GM19452 (cell line): Measurements from ENCODE around the gene NOP16.

Experiments used
- ATAC-seq: cut with Tn5 transposase; IDR thresholded peaks from one replicate; pipeline ENCODE4 v1.9.1; 2021; ENCODE audit not compliant: unreplicated experiment

Gene NOP16

DNA sequence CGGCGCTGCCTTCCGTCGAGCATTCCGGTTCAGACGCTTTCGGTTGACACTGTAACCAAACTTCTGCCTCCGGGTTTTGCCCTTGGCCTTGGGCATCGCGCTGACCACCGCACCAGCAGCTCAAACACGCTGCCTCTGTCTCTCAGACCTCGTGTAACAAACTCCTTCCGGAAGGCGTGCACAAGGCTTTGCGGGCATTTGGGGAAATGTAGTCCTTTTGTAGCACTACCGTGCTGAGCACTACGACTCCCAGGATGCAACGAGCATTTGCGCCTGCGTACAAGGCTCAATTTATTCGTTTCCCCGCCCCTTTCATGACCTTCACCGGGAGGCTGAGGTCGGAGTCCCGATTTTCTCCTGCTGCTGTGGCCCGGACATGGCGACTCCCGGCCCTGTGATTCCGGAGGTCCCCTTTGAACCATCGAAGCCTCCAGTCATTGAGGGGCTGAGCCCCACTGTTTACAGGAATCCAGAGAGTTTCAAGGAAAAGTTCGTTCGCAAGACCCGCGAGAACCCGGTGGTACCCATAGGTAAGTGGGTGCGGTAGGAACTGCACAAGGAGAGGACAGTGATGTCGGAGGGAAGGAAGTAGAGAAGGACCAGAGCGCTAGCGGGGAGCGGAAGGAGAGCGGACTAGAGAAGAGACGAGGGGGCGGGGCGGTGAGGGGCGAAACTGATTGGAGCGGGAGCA, at the start of gene NOP16, which contains the start of gene HIGD2A:
TSS of gene NOP16 (minus strand) at position 155 of the 691 bp plus-strand sequence. CDS start at position 96, 59 bp downstream.
TSS of gene HIGD2A (plus strand) at position 308 of the 691 bp plus-strand sequence. CDS start at position 377, 69 bp downstream.
- ATAC-seq: peak; percentile 86

DNA sequence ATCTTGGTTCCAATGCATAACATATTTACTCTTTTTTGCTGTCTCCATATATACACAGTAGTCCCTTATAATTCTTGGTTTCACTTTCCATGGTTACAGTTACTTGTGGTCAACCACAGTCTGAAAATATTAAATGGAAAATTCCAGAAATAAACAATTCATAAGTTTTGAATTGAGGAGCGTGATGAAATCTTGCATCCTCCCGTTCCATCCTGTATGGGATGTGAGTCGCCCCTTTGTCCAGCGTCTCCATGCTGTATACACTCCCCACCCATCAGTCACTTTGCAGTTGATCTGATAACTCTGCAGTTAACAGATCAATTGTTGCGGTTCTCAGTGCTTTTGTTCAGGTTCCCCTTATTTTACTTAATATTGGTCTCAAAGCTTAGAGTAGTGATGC, 48.3 kb upstream of the NOP16 start:
- no peak for ATAC-seq

DNA sequence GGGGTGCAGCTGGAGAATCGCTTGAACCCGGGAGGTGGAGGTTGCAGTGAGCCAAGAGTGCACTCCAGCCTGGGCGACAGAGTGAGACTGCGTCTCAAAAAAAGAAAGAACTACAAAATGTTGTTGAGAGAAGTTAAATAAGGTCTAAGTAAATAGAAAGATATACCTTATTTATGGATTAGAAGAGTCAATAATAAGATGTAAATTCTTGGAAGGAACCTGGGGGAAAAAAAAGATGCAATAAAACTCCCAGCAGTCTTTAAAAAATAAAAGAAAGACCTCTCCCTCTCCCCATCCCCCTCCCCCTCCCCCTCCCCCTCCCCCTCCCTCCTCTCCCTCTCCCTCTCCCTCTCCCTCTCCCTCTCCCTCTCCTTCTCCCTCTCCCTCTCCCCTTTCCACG, 44.3 kb upstream of the NOP16 start:
- ATAC-seq: no peak

DNA sequence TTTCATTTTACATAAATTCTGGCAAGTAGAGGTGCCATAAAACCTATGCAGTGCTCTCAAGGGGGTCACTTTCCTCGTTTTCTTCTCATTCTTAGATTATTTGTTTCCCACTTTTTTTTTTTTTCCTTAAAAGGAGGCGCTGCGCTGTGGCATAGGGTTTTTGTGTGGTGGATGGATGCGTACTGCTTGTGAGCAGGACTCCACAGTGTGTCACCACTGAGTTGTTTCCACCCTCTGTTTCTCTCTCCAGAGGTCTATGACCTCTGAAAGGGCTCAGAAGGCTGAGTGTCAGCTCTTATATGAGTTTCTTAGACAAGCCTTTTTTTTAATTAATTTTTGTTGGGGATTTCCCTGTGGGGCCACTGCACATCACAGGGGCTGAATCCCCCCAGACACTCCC, 41.6 kb upstream of the NOP16 start:
- ATAC-seq: no peak

GRCh38 chr5:176427971-176428370, 39.6 kb upstream of the NOP16 start:
- no peak for ATAC-seq

DNA sequence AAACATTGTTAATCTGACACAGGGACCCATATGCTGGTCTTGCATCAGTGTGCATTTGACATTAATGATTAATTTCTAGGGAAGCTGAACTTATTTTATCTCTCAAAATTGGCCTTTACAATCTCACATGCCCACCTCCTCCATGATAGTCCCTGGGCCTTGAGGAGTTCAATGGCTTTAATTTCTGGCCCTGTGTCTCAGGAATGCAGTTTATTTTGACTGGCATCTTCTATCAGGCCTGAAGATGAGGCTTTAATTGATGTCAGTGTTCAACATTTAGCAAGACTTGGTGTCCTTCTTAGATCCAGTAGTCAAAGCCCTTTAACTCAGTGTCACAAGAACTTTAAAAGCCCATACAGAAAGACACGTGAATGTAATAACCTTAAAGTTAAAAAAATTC, 38.5 kb upstream of the NOP16 start:
- no peak for ATAC-seq

DNA sequence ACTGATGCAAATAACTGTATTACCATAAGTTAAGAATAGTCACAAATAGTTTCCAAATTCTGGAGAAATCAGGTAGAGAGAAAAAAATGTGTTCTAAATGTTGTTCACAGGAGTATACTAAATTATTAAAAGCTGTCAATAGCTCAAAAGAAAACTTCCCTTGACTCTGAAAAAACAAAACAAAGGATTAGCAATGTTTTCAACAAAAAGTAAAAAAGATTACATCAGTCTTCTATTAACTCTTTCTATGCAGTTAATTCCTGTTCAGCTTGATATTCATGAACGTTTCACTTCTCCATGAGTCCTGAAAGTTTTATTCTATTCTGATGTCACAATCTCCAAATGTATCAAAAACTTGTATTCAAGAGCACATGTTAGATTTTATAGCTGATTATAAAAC, 37.4 kb upstream of the NOP16 start:
- no peak for ATAC-seq

DNA sequence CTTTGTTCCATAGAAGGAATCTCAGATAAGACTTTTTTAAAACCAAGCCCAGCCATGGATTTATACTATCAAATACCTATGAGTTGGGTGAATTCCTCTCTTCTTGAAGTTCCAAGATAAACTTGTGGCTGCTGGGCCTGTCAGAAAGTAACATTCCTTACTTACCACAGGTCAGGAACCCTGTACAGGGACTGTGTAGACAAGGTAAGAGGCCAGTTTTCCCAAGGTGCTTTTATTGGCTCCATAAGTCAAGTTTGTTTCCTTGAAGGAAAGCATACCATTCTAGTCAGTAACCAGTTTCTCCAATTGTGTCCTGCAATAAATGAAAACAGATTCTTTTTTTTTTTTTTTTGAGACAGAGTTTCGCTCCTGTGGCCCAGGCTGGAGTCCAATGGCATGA, 36.7 kb upstream of the NOP16 start:
- ATAC-seq: no peak

- no peak for ATAC-seq
Measured at GRCh38 chr5:176424181-176424580, 35.8 kb upstream of the NOP16 start.

DNA sequence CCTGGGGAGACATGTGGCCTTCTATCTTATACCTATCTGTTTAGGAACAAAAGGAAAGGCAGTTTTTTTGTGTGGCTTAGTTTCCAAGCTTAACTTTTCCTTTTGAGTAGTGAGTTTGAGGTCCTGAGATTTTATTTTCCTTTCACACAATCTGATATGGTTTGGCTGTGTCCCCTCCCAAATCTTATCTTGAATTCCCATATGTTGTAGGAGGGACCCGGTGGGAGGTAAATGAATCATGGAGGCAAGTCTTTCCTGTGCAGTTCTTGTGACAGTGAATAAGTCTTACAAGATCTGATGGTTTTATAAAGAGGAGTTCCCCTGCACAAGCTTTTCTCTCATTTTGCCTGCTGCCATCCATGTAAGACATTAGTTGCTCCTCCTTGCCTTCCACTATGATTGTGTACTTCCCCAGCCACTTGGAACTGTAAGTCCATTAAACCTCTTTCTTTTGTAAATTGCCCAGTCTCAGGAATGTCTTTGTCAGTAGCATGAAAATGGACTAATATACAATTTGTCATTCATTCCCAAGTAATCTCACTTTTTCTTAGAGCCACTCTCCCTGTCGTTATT, 32.7 kb upstream of the NOP16 start:
- no peak for ATAC-seq

DNA sequence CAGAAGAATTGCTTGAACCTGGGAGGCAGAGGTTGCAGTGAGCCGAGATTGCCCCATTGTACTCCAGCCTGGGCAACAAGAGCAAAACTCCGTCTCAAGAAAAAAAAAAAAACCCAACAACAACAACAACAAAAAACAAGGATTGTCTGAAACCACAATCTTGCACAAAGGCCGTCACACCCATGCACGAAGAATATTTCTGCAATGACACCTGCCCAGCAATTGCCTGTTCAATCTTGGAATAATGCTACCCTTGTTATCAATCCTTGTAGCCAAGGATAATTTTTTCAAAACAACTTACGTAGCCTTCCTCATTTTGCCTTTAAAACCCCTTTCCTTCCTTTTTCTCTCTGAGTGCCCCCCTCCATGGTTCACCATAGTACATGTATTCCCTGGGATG, 31.7 kb upstream of the NOP16 start:
- ATAC-seq: no peak

DNA sequence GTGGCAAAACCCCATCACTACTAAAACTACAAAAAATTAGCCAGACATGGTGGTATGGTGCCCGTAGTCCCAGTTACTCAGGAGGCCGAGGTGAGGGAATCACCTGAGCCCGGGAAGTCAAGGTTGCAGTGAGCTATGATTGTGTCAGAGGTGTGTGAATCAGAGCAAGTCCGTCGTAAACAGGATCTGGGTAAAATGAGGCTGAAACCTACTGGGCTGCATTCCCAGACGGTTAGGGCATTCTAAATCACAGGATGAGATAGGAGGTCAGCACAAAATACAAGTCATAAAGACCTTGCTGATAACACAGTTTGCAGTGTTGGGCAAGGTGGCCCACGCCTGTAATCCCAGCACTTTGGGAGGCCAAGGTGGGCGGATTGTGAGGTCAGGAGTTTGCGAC, 29.9 kb upstream of the NOP16 start:
- no peak for ATAC-seq

GRCh38 chr5:176416965-176417364, 28.6 kb upstream of the NOP16 start:
- ATAC-seq: no peak

- ATAC-seq: peak; percentile 94
Measured at GRCh38 chr5:176415952-176416924, 27.8 kb upstream of the NOP16 start, which contains the start of gene CLTB. CLTB (minus strand) TSS chr5:176416539; CDS start chr5:176416363, 176 bp downstream.

DNA sequence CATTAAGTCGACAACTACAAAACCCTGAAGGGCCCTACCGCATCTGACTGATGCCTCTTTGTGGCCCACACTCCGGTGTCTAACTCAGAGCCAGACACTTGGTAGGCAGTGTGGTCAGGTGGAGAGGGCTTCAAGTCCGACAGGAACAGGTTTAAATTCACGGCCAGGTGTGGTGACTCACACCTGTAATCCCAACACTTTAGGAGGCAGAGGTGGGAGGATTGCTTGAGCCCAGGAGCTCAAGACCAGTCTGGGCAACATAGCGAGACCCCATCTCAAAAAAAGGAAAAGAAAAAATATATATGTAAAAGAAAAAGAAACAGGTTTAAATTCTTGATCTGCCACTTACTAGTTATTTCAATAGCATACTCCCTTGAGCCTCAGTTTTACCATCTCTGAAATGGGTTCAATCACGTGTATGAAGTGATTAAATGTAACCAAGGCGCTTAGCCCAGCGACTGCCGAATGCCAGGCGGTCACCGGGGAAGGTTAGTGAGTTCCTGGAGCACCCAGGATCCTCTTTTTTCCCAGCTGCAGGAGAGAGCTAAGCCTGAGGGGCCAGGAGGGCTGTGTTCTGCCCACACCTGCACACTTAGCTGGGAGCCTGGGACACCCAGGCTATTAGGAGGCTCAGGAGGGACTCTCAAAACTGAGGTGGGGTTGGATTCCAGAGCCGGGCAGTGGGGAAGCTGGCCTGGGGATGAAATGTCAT, 27.0 kb upstream of the NOP16 start:
- no peak for ATAC-seq

DNA sequence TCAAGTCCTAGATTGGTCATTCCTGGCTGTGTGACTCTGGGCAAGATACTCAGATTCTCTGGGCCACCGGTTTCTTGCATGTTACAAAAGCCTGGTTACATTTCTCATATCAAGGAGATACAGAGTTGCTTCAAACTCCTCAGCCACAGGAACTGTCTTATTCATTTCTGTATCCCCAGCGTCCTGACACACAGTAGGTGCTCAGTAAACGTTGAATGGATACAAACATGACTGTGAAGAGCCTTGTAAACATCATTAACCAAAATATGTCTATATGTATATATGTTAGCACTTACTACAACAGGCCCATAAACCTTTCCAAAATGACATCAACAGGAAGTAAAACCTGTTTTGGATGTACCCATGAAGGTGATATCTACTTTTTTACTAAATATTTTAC, 26.3 kb upstream of the NOP16 start:
- no peak for ATAC-seq

- no peak for ATAC-seq
Measured at GRCh38 chr5:176413709-176414191, 25.4 kb upstream of the NOP16 start.

DNA sequence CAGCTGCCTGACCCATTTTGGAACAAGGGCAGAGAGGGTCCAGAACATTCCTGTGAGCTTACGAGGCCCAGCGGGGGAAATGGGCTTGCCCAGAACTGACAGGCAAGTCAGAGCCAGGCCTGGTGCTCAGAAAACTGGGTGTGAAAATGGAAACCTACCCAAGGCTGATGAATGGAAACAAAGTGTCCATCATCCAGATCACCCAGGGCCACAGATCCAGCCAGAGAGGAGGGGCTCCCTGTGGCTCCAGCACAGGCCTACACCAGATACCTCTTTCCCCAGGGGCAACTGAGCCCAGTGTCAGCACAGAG, 24.8 kb upstream of the NOP16 start:
- ATAC-seq: no peak

DNA sequence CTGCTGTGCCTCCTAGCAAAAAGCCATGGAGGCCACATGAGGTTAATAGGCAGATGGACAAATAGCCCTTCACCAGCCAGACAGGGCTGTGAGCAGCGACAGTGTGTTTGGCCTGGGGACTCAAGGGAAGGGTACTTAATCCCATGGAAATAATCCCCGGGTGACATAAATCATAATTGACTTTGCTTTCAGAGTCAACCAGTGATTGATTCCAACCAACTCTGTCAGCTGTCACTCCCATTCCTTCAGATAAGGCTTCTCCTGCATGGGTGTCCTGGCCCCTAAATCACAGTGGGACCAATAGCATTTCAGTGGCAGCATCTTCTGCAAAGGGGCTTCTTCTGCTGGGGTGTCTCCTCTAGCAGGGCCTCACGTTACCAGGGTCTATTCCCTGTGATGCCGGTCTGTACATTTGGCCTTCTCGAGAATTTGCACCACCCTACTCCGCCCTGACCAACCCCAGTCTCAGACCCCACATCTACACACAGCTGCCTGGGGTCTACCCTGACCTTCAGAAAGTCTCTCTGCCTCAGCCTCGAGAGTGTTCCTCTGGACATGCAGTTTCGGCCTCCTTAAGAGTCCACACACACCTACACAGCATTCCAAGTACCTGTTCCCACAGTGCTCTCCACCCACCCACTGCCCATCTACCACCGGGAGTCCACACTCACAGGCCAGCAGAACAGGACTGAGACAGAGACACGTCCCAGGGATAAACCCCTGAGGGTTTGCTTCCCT, 24.3 kb upstream of the NOP16 start:
- no peak for ATAC-seq

GRCh38 chr5:176410486-176411180, 22.2 kb upstream of the NOP16 start:
- ATAC-seq: no peak
